ENCODE results near the gene CALM1. TPM values are rescaled to one million over a fixed set of nuclear protein-coding genes. Genes with fewer than 3 reads are reported as not detected.

CALM1 gene
- 307 and 314 TPM in 2 replicates for total RNA-seq

GRCh38 chr14:90396341-90397339, at the start of gene CALM1:
TSS of gene CALM1 (plus strand) at chr14:90397029. CDS start at chr14:90397231, 202 bp downstream.
- ChIA-PET POLR2A (interaction anchor here (0.5 to 8.7 kb wide), 18 partner anchors 8 to 1710 kb away, joined by 3 to 492 read pairs (median 5); partner anchors contain the start of genes ATXN3, NRDE2, PSMC1 and RPS6KA5), CTCF (interaction anchor here (1.3 to 2.1 kb wide), 3 partner anchors 13 to 141 kb away, joined by 4 to 8 read pairs (median 4); partner anchors contain the start of gene PSMC1)
- DNase-seq (peak; percentile 98), ATAC-seq (ENCODE audit: low read depth) (peak; percentile 73)
- Mint-ChIP-seq H3K27ac (peak within 1 kb of the TSS; percentile 92), H3K36me3 (ENCODE audit: low read depth) (peaks cover 27% of the 10 kb centered on the region), H3K9me3 (no peaks in the 10 kb centered on the region), H3K27me3 (no peaks in the 10 kb centered on the region), H3K4me3 (peak within 1 kb of the TSS; percentile 91), H3K4me1 (peaks cover 34% of the 10 kb centered on the region)
- intact Hi-C loops (cut with micrococcal nuclease) = loop anchor here (1.0 to 5.0 kb wide), 9 partner anchors 13 to 1834 kb away; partner anchors contain the start of genes CCDC88C, NRDE2, PPP4R3A and TTC8
- no peak for TF ChIP-seq CTCF (IDR thresholded peaks at IDR 0.05)

- Mint-ChIP-seq H3K27me3 (peaks cover 5% of the 10 kb centered on the region), H3K27ac (no peak overlapping the region), H3K4me3 (no peak overlapping the region), H3K4me1 (no peaks in the 10 kb centered on the region), H3K36me3 (ENCODE audit: low read depth) (no peaks in the 10 kb centered on the region), H3K9me3 (no peaks in the 10 kb centered on the region)
- ChIA-PET POLR2A (no interaction called here), CTCF (no interaction called here)
- intact Hi-C loops (cut with micrococcal nuclease) = no loop called here
- no peak for TF ChIP-seq CTCF (IDR thresholded peaks at IDR 0.05)
- no peak for DNase-seq
- no peak for ATAC-seq (ENCODE audit: low read depth)
Measured at GRCh38 chr14:90348270-90348669, 48.6 kb upstream of the CALM1 start.

- POLR2A ChIA-PET = no interaction called here
Measured at GRCh38 chr14:90349739-90350138, 47.1 kb upstream of the CALM1 start.

GRCh38 chr14:90354551-90355298, 42.1 kb upstream of the CALM1 start:
- Mint-ChIP-seq H3K27ac (no peak overlapping the region), H3K27me3 (peaks cover 9% of the 10 kb centered on the region), H3K9me3 (no peaks in the 10 kb centered on the region), H3K4me1 (no peaks in the 10 kb centered on the region), H3K4me3 (no peak overlapping the region), H3K36me3 (ENCODE audit: low read depth) (no peaks in the 10 kb centered on the region)
- DNase-seq = no peak
- intact Hi-C loops (cut with micrococcal nuclease) = no loop called here
- ChIA-PET CTCF (no interaction called here), POLR2A (no interaction called here)
- no peak for TF ChIP-seq CTCF (IDR thresholded peaks at IDR 0.05)
- ATAC-seq (ENCODE audit: low read depth) = no peak

More at GRCh38 chr14:90349739-90350138, 47.1 kb upstream of the CALM1 start:
- H3K36me3 Mint-ChIP-seq (ENCODE audit: low read depth) = no peaks in the 10 kb centered on the region
- H3K4me1 Mint-ChIP-seq = no peaks in the 10 kb centered on the region
- CTCF ChIA-PET = no interaction called here
- no peak overlapping the region for H3K4me3 Mint-ChIP-seq
- intact Hi-C loops (cut with micrococcal nuclease) = no loop called here
- no peak overlapping the region for H3K27ac Mint-ChIP-seq
- no peak for TF ChIP-seq CTCF (IDR thresholded peaks at IDR 0.05)
- no peak for DNase-seq
- no peaks in the 10 kb centered on the region for H3K9me3 Mint-ChIP-seq
- ATAC-seq (ENCODE audit: low read depth) = no peak
- peaks cover 5% of the 10 kb centered on the region for H3K27me3 Mint-ChIP-seq

Data from activated B cell treated with CpG ODN at 0.5 μM for 24 hours (primary cell).